ENCODE data around the gene P4HA2.

Gene P4HA2

DNA sequence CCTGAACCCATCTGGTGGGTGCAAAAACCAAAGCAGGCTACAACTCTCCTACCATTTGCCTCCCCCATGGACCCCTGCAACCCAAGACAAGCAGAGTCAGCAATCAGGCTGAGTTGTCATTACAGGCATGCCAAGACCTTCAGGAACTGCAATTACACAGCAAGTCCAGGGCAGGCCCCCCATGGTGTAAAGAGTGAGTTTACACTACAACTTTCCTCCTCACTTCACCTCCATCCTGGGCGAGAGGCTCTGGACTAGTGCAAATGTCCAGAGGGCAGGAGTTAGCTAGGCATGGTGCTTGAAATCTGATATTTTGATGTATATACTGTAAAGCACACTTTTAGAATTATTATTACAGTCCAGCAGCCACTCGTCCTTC lies 7.0 kb upstream of the P4HA2 start:
- TF ChIP-seq, protein P1, sequence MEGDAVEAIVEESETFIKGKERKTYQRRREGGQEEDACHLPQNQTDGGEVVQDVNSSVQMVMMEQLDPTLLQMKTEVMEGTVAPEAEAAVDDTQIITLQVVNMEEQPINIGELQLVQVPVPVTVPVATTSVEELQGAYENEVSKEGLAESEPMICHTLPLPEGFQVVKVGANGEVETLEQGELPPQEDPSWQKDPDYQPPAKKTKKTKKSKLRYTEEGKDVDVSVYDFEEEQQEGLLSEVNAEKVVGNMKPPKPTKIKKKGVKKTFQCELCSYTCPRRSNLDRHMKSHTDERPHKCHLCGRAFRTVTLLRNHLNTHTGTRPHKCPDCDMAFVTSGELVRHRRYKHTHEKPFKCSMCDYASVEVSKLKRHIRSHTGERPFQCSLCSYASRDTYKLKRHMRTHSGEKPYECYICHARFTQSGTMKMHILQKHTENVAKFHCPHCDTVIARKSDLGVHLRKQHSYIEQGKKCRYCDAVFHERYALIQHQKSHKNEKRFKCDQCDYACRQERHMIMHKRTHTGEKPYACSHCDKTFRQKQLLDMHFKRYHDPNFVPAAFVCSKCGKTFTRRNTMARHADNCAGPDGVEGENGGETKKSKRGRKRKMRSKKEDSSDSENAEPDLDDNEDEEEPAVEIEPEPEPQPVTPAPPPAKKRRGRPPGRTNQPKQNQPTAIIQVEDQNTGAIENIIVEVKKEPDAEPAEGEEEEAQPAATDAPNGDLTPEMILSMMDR (IDR thresholded peaks at IDR 0.05; ENCODE audit: low read depth, low read length, missing control alignments): no peak
- no peak overlapping the region for H3K4me3 ChIP-seq (ENCODE audit: low read depth, low read length)
- DNase-seq (ENCODE audit: low read depth): no peak

DNA sequence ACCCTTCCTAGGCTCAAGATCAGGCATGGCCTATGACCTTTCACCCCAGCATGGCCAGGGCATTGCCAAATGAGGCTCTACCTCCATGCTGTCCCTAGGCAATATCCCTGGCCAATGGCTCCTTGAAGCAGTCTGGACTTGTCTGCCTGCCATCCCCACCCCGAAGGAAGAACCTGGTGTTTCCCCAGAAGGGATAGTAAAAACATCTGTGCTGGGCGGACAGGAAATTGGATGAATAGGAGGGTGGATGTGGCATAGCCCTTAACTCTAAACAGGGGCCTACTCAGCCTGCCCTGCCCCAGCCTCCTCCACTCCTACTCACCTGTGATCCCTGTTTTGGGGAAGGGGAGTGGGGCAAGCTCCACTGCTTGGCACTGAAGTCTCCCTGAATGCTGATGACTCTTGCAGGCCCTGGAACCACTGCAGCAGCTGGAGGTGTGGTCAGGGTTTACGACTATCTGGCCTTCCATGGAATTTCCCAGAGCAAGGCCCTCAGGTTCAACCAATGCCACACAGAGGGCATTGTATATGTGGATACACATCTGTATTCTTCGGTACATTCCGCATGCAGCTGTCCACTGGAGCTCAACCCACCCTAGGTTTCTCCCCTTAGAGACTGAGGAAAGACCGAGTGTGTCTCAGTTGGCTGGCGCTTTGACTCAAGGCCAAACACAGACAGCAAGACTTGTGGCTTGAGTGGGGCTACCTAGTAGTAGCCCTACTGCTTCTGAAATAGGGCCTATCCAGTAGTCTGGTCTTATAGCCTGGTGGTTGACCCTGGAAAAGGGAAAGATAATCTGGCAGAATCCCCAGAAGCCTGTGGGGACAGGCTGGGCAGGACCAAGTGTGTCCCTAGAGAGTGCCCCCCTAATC lies 6.4 kb upstream of the P4HA2 start:
- no peak overlapping the region for H3K4me3 ChIP-seq (ENCODE audit: low read depth, low read length)
- DNase-seq (ENCODE audit: low read depth): no peak
- TF ChIP-seq, protein P1 (IDR thresholded peaks at IDR 0.05; ENCODE audit: low read depth, low read length, missing control alignments): no peak

GRCh38 chr5:132233081-132233480 lies 5.4 kb upstream of the P4HA2 start:
- no peak overlapping the region for H3K4me3 ChIP-seq (ENCODE audit: low read depth, low read length)
- no peak for DNase-seq (ENCODE audit: low read depth)
- TF ChIP-seq, protein P1 (IDR thresholded peaks at IDR 0.05; ENCODE audit: low read depth, low read length, missing control alignments): no peak

DNA sequence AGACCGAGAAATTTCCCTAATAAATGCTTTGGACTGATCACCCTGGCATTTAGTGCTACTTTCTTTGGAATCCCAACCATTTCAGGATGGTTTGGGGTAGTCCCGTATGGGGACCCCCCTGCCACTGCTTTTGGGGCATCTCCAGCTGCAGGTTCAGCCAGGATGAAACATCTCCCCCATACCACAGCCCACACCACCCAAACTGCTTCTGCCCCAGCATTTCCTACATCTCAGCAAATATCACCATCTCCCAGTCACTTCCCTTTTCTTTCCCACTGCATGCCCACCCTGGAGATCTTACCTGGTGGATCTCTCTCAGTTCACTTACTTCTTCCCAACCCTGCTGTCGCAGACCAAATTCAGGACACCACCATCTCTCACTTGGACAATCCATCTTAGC lies 4.8 kb upstream of the P4HA2 start:
- TF ChIP-seq, protein P1 (IDR thresholded peaks at IDR 0.05; ENCODE audit: low read depth, low read length, missing control alignments): no peak
- no peak overlapping the region for H3K4me3 ChIP-seq (ENCODE audit: low read depth, low read length)
- DNase-seq (ENCODE audit: low read depth): no peak

DNA sequence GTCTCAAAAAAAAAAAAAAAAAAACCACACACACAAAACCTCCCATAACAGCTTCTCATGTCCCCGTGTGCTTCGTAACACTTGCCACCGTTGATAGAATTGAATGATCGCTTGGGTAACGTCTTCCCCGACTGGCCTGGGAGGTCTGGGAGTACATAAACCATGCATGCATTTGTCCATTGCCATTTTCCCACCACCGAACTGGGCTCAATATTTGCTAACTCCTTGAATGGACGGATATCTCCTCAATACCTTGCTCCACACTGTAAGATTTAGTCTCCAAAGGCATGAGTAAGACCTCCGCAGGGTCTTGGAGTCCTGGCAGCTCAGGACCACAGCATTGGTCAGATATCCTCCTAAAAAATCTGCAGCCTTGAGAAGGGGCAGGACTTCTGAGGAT lies 3.2 kb upstream of the P4HA2 start:
- TF ChIP-seq, protein P1 (IDR thresholded peaks at IDR 0.05; ENCODE audit: low read depth, low read length, missing control alignments): no peak
- no peak overlapping the region for H3K4me3 ChIP-seq (ENCODE audit: low read depth, low read length)
- DNase-seq (ENCODE audit: low read depth): no peak

DNA sequence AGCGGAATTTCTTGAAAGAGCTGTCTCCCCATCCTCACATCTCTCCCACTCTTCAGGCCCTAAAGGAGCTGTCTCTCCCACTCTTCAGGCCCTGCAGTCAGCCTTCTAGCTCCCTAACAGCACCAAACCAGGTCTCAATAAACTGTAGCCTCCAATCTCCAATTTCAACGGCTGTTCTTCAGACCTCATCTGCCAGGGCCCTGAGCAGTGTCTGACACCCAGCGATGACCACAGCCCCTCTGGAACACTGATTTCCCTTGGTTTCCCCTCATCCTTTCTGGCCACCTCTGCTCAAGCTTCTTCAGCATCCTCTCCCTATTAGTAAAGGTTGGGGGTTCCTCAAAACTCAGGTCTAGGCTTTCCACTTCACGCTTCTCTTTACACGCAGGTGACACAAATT lies 1.6 kb upstream of the P4HA2 start:
- TF ChIP-seq, protein P1 (IDR thresholded peaks at IDR 0.05; ENCODE audit: low read depth, low read length, missing control alignments): no peak
- H3K4me3 ChIP-seq (ENCODE audit: low read depth, low read length): no peak overlapping the region
- no peak for DNase-seq (ENCODE audit: low read depth)
